ENCODE data around the gene C1orf198.

The C1orf198 gene

GRCh38 chr1:230867903-230868735 is at the start of gene C1orf198:
Gene C1orf198, minus strand, starts transcription at chr1:230868521. Its CDS starts 9 bp downstream, at chr1:230868512.
- DNase-seq (ENCODE audit: low read depth in 2 of 2): peak; percentile 70 to 81

GRCh38 chr1:230917284-230918135 is 49.2 kb upstream of the C1orf198 start:
- DNase-seq (ENCODE audit: low read depth in 2 of 2): peak; percentile 55 to 71

GRCh38 chr1:230916587-230917283 is 48.4 kb upstream of the C1orf198 start:
- no peak for DNase-seq (ENCODE audit: low read depth in 2 of 2)

GRCh38 chr1:230915078-230915477 is 46.8 kb upstream of the C1orf198 start:
- no peak for DNase-seq (ENCODE audit: low read depth in 2 of 2)

GRCh38 chr1:230913496-230913895 is 45.2 kb upstream of the C1orf198 start:
- no peak for DNase-seq (ENCODE audit: low read depth in 2 of 2)

GRCh38 chr1:230910755-230911117 is 42.4 kb upstream of the C1orf198 start:
- no peak for DNase-seq (ENCODE audit: low read depth in 2 of 2)

- no peak for DNase-seq (ENCODE audit: low read depth in 2 of 2)
These were observed 41.8 kb upstream of the C1orf198 start for GRCh38 chr1:230909974-230910754.

GRCh38 chr1:230907472-230908205 is 39.3 kb upstream of the C1orf198 start:
- no peak for DNase-seq (ENCODE audit: low read depth in 2 of 2)

GRCh38 chr1:230906226-230906625 is 37.9 kb upstream of the C1orf198 start:
- DNase-seq (ENCODE audit: low read depth in 2 of 2): no peak

- DNase-seq (ENCODE audit: low read depth in 2 of 2): no peak
These were observed 37.4 kb upstream of the C1orf198 start for GRCh38 chr1:230905733-230906132.

- DNase-seq (ENCODE audit: low read depth in 2 of 2): no peak
These were observed 34.1 kb upstream of the C1orf198 start for GRCh38 chr1:230902349-230902923.

GRCh38 chr1:230901671-230902070 is 33.4 kb upstream of the C1orf198 start:
- DNase-seq (ENCODE audit: low read depth in 2 of 2): no peak

GRCh38 chr1:230900984-230901383 is 32.7 kb upstream of the C1orf198 start:
- DNase-seq (ENCODE audit: low read depth in 2 of 2): no peak

- DNase-seq (ENCODE audit: low read depth in 2 of 2): no peak
These were observed 31.5 kb upstream of the C1orf198 start for GRCh38 chr1:230899841-230900251.

GRCh38 chr1:230898748-230899147 is 30.4 kb upstream of the C1orf198 start:
- DNase-seq (ENCODE audit: low read depth in 2 of 2): no peak

- no peak for DNase-seq (ENCODE audit: low read depth in 2 of 2)
These were observed 29.8 kb upstream of the C1orf198 start for GRCh38 chr1:230898144-230898543.

GRCh38 chr1:230896779-230897178 is 28.5 kb upstream of the C1orf198 start:
- DNase-seq (ENCODE audit: low read depth in 2 of 2): no peak

GRCh38 chr1:230895452-230895851 is 27.1 kb upstream of the C1orf198 start:
- no peak for DNase-seq (ENCODE audit: low read depth in 2 of 2)

- DNase-seq (ENCODE audit: low read depth in 2 of 2): no peak
These were observed 26.3 kb upstream of the C1orf198 start for GRCh38 chr1:230894664-230895063.

- no peak for DNase-seq (ENCODE audit: low read depth in 2 of 2)
These were observed 25.7 kb upstream of the C1orf198 start for GRCh38 chr1:230894032-230894431.

Measured in stimulated activated CD4-positive, alpha-beta T cell treated with anti-CD3 and anti-CD28 coated beads, Interleukin-1b, Interleukin-23, amount 100 ng/mL, for 4 hours (primary cell).